Activated CD8-positive, alpha-beta T cell treated with anti-CD3 and anti-CD28 coated beads, Interleukin-2, amount 10 ng/mL, durations not matched to agents 7 days and 5 days (primary cell): ENCODE data around the gene EEF2KMT. TPM values are rescaled to one million over a fixed set of nuclear protein-coding genes. Genes with fewer than 3 reads are reported as not detected.
"Not testable (repeated sequence)": the region's sequence is repeated elsewhere in the genome, so short reads cannot be mapped to it uniquely, and the experiment has no call there.

Experiments used
- ATAC-seq: fragments of 150-1000 bp; cut with Tn5 transposase; one replicate; pipeline ENCODE4 v1.10.0; 2021; ENCODE audit warnings: moderate library complexity
- CTCF ChIA-PET: fragments of 350-600 bp; sonication (Branson Sonifier 250); formaldehyde crosslinking; loops from one replicate; lab custom pipeline; 2021; ENCODE audit warnings: antibody characterized with exemption; lab: Charles Lee
- POLR2A ChIA-PET: fragments of 350-600 bp; sonication (Branson Sonifier 250); formaldehyde crosslinking; loops from one replicate; lab custom pipeline; 2021; ENCODE audit warnings: antibody characterized with exemption; lab: Charles Lee
- DNase-seq: peaks from one replicate; pipeline ENCODE4 v3.0.0-alpha.2; 2020
- H3K27ac Mint-ChIP-seq: one replicate; pipeline ENCODE4 v1.8.0; 2021; ENCODE audit warnings: mild to moderate bottlenecking, mixed read lengths
- H3K27me3 Mint-ChIP-seq: one replicate; pipeline ENCODE4 v1.8.0; 2021; ENCODE audit warnings: low read depth, mixed read lengths
- H3K36me3 Mint-ChIP-seq: one replicate; pipeline ENCODE4 v1.8.0; 2021; ENCODE audit warnings: low read depth, mixed read lengths
- H3K4me1 Mint-ChIP-seq: one replicate; pipeline ENCODE4 v1.8.0; 2021; ENCODE audit warnings: low read depth, mixed read lengths
- H3K4me3 Mint-ChIP-seq: one replicate; pipeline ENCODE4 v1.8.0; 2021; ENCODE audit warnings: mild to moderate bottlenecking, mixed read lengths
- H3K9me3 Mint-ChIP-seq: one replicate; pipeline ENCODE4 v1.8.0; 2022; ENCODE audit warnings: mixed read lengths; ENCODE audit not compliant: insufficient read depth
- total RNA-seq, 2 experiments: library from RNA; stranded (reverse); gene quantifications; one replicate each; pipeline ENCODE4 v1.2.3, GENCODE V29; 2021

EEF2KMT gene
- total RNA-seq, 2 experiments from 2014 or later, result 11.2 to 11.5 TPM

DNA sequence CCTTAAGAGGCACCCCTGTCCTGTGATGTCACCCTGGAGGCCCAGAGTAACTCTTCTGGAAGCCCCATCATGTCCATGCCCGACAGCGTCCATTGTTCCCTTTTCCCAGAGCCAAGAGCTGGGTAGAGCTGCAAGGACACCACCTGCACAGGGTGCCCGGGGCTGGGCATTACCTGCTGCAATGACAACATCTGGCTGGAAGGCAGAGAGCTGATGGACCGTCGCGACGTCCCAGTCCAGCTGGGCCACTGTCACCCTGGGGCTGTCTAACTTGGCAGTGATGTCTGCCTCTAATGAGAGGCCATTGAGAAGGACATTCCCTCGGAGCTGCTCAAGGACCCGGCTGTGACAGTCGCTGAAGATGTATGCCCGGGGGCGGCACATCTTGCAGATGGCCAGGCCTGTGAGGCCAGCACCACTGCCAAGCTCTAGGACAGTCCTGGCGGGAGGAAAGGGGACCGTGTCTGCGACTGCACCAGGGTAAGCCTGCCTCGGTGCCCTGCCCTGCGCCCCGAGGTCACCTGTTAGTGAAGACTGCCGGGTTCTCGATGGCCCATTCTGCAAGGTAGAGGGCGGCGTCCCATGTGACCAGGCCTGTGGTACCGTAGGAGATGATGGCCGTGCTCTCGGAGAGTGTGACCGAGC is 7.6 kb downstream of the EEF2KMT start:
- H3K27me3 Mint-ChIP-seq, H3K9me3 Mint-ChIP-seq, ATAC-seq, H3K4me1 Mint-ChIP-seq, POLR2A ChIA-PET, H3K27ac Mint-ChIP-seq, DNase-seq, H3K4me3 Mint-ChIP-seq, CTCF ChIA-PET: not testable (repeated sequence)
- H3K36me3 Mint-ChIP-seq, result peaks cover 17% of the 10 kb centered on the region

DNA sequence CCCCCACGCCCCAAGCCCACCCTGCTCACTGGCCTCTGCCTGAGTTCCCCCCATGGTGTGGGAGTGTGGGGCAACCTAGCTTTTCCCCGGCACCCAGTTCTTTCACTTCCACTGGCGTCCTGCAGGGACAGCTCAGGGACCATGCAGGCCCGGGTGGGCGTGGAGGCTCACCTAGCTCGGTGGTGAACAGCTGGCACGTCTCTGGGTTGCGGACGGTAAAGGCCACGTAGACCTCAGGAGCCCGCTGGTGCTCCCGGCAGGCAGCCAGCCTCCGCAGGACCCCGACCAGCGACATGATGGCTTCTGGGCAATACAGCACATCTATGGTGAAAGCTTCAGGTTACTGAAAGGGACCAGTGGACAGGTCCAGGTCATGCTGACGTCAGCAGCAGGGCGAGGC is 8.7 kb downstream of the EEF2KMT start:
- POLR2A ChIA-PET, H3K9me3 Mint-ChIP-seq, CTCF ChIA-PET, H3K4me1 Mint-ChIP-seq, H3K27me3 Mint-ChIP-seq, ATAC-seq, DNase-seq, H3K27ac Mint-ChIP-seq, H3K4me3 Mint-ChIP-seq: not testable (repeated sequence)
- H3K36me3 Mint-ChIP-seq, result peaks cover 25% of the 10 kb centered on the region

DNA sequence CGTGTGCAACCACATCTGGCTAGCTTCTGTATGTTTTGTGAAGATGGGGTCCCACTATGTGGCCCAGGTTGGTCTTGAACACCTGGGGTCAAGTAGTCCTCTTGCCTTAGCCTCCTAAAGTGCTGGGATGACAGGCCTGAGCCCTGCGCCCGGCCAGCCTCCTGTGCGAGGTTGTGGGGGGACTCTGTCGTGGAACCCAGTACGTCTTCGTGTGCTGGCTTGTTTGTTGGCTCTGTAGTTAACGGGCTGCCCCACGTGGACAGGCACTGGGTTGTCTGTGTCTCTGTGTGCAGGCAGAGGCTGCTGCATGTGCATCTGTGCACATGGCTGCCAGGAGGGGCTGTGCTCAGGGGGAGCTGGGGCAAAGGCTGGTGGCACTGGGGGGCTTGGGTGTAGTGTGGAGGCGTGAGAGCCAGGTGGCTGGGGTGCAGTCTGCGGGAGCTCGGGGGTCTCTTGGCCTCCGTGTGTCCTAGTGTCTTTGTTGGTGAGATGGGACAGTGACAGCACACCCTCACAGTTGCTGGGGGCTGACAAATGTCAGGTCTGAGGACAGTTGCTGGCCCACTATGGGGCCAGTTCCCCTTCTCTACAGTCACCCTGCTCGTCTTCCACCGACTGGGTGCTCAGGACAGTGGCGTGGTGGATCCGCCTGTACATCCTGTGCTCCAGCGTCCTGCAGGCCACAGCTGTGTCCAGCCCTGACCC is 9.4 kb downstream of the EEF2KMT start:
- POLR2A ChIA-PET, H3K9me3 Mint-ChIP-seq, H3K27ac Mint-ChIP-seq, H3K4me1 Mint-ChIP-seq, H3K4me3 Mint-ChIP-seq, DNase-seq, ATAC-seq, H3K27me3 Mint-ChIP-seq, CTCF ChIA-PET: not testable (repeated sequence)
- H3K36me3 Mint-ChIP-seq, result peaks cover 29% of the 10 kb centered on the region

DNA sequence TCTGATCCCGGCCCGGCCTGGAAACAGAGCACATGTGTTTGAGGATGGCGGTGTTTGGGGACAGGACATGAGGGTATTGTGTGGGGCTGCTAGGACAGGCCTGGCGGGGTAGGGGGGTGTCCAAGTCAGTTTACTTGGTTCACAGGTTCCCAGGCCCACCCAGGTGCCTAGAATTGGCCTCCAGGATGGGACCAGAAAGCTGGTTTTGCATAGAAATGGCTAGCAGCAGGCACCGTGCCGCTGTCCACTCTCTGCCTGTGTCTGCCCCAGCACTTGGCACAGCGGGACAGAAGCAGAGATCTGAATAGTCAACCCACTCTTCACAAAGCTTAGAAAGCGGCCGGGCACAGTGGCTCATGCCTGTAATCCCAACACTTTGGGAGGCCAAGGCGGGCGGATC is 11.9 kb downstream of the EEF2KMT start:
- ChIA-PET CTCF (interaction anchor here (1.5 kb wide), 1 partner anchor 29 kb away, joined by 4 read pairs; no protein-coding TSS in a partner anchor), POLR2A (interaction anchor here (0.6 kb wide), 1 partner anchor 12 kb away, joined by 3 read pairs; no protein-coding TSS in a partner anchor)
- not testable (repeated sequence) for H3K27me3 Mint-ChIP-seq, DNase-seq, H3K27ac Mint-ChIP-seq, H3K9me3 Mint-ChIP-seq, ATAC-seq, H3K4me3 Mint-ChIP-seq, H3K4me1 Mint-ChIP-seq
- H3K36me3 Mint-ChIP-seq, result peaks cover 28% of the 10 kb centered on the region

DNA sequence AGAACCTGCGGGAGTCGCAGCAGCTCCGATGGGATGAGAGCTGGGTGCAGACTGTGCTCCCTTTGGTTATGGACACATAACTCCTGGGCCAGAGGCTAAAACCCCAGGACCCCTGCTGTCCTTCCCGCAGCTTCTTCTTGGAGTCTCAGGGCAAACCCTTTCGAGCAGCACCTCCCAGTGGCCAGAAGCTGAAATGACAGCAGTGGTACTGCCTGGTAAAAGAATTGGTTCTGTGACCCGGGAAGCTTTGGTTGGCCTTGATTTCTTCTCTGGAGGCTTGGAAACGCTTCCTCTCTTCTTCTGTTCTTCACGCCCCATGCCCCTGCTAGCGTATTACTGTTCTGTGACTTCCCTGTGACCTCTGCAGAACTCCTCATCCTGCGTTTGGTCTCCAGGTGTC is 12.8 kb downstream of the EEF2KMT start:
- H3K27me3 Mint-ChIP-seq, ATAC-seq, H3K4me3 Mint-ChIP-seq, H3K9me3 Mint-ChIP-seq, POLR2A ChIA-PET, H3K27ac Mint-ChIP-seq, H3K4me1 Mint-ChIP-seq: not testable (repeated sequence)
- H3K36me3 Mint-ChIP-seq, result peaks cover 27% of the 10 kb centered on the region
- DNase-seq, result peak; percentile 70
- CTCF ChIA-PET, result interaction anchor here (0.7 to 1.2 kb wide), 6 partner anchors 11 to 50 kb away, joined by 3 to 18 read pairs (median 4); no protein-coding TSS in a partner anchor

DNA sequence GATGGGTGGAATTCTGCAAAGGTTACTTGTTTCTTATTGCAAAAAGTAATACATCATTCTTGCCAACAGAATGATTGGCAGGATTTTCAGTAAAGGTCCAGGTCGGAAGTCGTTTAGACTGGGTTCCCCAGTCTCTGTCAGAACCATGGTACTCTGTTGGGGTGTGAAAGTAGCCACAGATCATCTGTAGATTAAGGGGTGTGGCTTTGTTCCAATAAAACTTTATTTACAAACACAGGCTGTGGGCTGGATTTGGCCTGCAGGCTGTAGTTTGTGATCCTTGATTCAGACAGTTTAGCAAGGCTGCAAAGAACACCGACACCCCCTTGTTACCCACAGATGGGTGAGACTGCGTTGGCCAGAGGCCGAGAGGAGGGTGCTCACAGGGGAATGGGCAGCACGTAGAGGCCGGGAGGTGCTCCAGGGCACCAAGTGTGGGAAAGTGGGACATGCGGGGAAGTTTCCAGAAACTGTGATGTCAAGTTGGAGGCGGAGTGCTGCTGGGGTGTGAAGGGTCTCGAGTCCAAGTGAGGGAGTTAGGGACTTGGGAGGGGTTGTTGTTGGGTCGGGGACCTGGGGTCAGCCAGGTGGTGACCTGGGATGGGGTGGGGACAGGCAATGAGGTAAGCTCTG is 13.4 kb downstream of the EEF2KMT start:
- H3K27me3 Mint-ChIP-seq, POLR2A ChIA-PET, H3K4me3 Mint-ChIP-seq, DNase-seq, H3K27ac Mint-ChIP-seq, H3K4me1 Mint-ChIP-seq, H3K9me3 Mint-ChIP-seq, ATAC-seq: not testable (repeated sequence)
- H3K36me3 Mint-ChIP-seq, result peaks cover 29% of the 10 kb centered on the region
- CTCF ChIA-PET, result interaction anchor here (0.7 to 1.3 kb wide), 7 partner anchors 8 to 50 kb away, joined by 3 to 18 read pairs (median 3); no protein-coding TSS in a partner anchor

DNA sequence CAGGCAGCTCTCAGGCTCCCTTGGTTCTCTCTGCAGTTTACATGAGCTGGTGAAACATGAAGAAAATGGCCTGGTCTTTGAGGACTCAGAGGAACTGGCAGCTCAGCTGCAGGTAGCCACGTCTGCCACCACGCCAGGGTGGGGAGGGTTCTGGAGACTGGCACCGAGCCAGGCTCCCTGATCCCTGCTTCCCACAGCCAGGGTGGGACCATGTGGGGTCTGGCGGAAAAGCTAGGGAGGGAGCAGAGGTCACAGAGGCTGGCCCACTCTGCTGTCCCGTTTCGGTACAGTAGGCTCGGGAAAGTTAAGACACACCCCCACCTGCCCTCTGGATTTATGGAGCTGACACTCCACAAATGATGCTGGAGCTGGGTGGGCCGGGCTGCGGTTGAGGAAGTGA is 13.9 kb downstream of the EEF2KMT start:
- H3K4me1 Mint-ChIP-seq, H3K4me3 Mint-ChIP-seq, POLR2A ChIA-PET, H3K27me3 Mint-ChIP-seq, ATAC-seq, H3K9me3 Mint-ChIP-seq, DNase-seq: not testable (repeated sequence)
- peak overlapping the region; percentile 5 for H3K27ac Mint-ChIP-seq
- CTCF ChIA-PET, result interaction anchor here (1.2 to 1.5 kb wide), 3 partner anchors 9 to 27 kb away, joined by 3 to 5 read pairs (median 4); partner anchors contain the start of gene ALG1
- peaks cover 29% of the 10 kb centered on the region for H3K36me3 Mint-ChIP-seq

DNA sequence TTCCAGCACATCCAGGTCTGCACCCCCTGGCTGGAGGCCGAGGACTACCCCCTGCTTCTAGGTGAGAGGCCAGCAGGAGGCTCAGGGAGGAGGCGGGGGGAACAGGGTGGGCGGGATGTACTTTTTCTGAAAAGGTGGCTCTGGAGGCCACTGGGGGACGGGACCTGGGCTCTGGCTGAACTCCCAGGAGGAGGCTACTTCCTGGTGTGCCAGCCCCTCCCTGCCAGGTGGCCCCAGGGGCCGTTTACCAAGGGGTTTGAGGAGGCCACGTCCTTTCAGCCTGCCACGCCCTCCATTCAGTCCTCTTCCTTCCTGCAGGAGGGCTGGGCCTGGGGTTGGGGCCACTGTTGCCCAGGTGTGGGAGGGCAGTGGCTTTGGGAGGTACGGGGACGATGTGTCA is 16.6 kb downstream of the EEF2KMT start:
- ATAC-seq, H3K27ac Mint-ChIP-seq, CTCF ChIA-PET, H3K4me3 Mint-ChIP-seq, POLR2A ChIA-PET, DNase-seq, H3K4me1 Mint-ChIP-seq, H3K9me3 Mint-ChIP-seq, H3K27me3 Mint-ChIP-seq: not testable (repeated sequence)
- peaks cover 35% of the 10 kb centered on the region for H3K36me3 Mint-ChIP-seq

DNA sequence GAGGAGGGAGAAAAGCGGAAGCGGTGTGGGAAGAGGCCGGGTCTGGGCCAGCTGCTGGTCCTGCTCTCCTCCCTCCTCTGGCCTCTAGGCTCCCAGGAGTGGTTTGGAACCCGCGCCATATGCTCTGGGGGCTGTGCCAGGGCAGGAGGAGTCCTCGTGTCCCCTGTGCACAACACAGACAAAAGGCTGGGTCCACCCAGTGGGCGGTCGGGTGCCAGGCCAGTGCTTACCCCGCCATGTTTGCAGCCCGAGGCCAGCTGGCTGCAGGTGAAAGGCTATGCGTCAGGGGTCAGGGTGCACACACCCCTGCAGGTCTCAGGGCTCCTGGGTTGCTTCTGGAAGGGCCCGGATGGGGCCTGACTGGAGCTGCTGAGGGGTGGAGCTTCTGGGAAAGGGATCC is 17.1 kb downstream of the EEF2KMT start:
- H3K27ac Mint-ChIP-seq, H3K27me3 Mint-ChIP-seq, POLR2A ChIA-PET, DNase-seq, H3K4me1 Mint-ChIP-seq, ATAC-seq, H3K4me3 Mint-ChIP-seq, CTCF ChIA-PET, H3K9me3 Mint-ChIP-seq: not testable (repeated sequence)
- peaks cover 35% of the 10 kb centered on the region for H3K36me3 Mint-ChIP-seq

DNA sequence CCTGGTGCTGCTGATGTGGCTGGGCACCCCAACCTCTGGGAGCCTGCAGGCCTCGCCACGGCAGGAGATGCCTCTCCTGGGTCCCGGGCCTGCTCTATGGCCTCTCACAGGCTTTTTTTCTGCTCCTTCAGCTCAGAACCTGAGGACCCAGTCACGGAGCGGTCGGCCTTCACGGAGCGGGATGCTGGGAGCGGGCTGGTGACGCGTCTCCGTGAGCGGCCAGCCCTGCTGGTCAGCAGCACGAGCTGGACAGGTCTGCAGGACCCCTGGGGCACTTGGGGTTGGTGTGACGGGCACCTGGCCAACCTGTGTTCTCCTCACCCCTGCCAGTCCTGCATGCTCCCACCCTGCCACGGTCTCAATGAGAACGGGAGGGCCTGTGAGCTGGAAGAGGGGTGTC is 19.0 kb downstream of the EEF2KMT start:
- Mint-ChIP-seq H3K4me3 (no peak overlapping the region), H3K27me3 (no peaks in the 10 kb centered on the region), H3K9me3 (no peaks in the 10 kb centered on the region), H3K4me1 (peaks cover 2% of the 10 kb centered on the region), H3K36me3 (peaks cover 30% of the 10 kb centered on the region), H3K27ac (no peak overlapping the region)
- POLR2A ChIA-PET, result no interaction called here
- ATAC-seq (no peak), DNase-seq (no peak)
- CTCF ChIA-PET, result no interaction called here

DNA sequence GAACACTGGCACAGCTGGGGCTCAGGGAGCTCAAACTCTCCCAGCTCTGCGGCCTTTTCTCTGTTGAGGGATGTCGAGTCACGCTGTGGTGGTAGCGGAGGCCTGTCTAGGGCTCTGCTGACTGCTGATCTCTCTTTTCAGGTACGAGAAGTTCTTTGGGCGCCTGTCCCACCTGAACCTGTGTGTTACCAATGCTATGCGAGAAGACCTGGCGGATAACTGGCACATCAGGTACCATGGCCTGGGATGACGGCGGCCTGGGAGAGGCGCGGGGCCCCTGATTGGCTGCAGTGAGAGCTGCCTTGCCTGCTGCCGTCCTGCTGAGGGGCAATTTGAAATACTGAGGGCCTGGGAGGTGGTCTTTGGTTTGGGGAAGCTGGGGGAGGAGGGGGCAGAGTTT is 20.3 kb downstream of the EEF2KMT start:
- peaks cover 28% of the 10 kb centered on the region for H3K36me3 Mint-ChIP-seq
- no peak overlapping the region for H3K4me3 Mint-ChIP-seq
- ATAC-seq (no peak), DNase-seq (no peak)
- peaks cover 13% of the 10 kb centered on the region for H3K4me1 Mint-ChIP-seq
- ChIA-PET POLR2A (no interaction called here), CTCF (no interaction called here)
- no peaks in the 10 kb centered on the region for H3K27me3 Mint-ChIP-seq
- H3K27ac Mint-ChIP-seq, result no peak overlapping the region
- no peaks in the 10 kb centered on the region for H3K9me3 Mint-ChIP-seq

DNA sequence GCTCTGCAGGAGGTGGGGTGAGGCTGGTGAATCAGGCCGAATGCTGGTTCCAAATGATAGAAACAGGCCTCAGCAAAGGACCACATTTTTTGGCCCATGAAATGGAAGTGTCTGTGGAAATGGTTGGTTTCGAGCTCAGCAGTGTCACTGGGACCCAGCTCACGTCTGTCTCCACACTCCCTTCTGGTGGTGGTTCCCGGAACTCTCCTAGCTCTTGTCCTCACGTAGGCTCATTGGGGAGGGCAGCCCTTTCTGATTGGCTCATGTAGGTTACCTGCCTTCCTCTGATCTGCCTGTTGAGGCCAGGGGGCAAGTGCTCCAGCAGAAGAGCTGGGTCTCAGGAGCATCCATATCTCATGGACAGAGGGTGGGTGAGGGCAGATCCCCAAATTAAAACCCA is 22.0 kb downstream of the EEF2KMT start:
- no peak for ATAC-seq
- H3K4me1 Mint-ChIP-seq, result peaks cover 26% of the 10 kb centered on the region
- H3K9me3 Mint-ChIP-seq, result no peaks in the 10 kb centered on the region
- H3K27me3 Mint-ChIP-seq, result no peaks in the 10 kb centered on the region
- no peak overlapping the region for H3K4me3 Mint-ChIP-seq
- H3K36me3 Mint-ChIP-seq, result peaks cover 26% of the 10 kb centered on the region
- ChIA-PET POLR2A (no interaction called here), CTCF (interaction anchor here (1.1 to 3.8 kb wide), 3 partner anchors 9 to 19 kb away, joined by 3 to 18 read pairs (median 5); no protein-coding TSS in a partner anchor)
- H3K27ac Mint-ChIP-seq, result no peak overlapping the region
- DNase-seq, result no peak
